Mucosa of descending colon (tissue), 3 donors: Measurements from ENCODE around the gene PLET1. TPM values are rescaled to one million over a fixed set of nuclear protein-coding genes. Genes with fewer than 3 reads are reported as not detected.

Source experiments
- ATAC-seq: fragments of 200-7000 bp; cut with Tn5 transposase; one replicate; pipeline ENCODE4 v1.9.1; 2020; ENCODE audit warnings: mild to moderate bottlenecking, moderate library complexity
- DNase-seq, 3 donors: peaks; one replicate each; pipeline ENCODE4 v3.0.0-alpha.2; 2020
- H3K36me3 ChIP-seq: fragments of 200-600 bp; one replicate; pipeline ENCODE4 v1.8.0; 2021; ENCODE audit warnings: low read depth, mild to moderate bottlenecking
- H3K4me1 ChIP-seq: fragments of 200-600 bp; one replicate; pipeline ENCODE4 v1.8.0; 2021; ENCODE audit warnings: low read depth, mild to moderate bottlenecking
- H3K4me3 ChIP-seq: fragments of 200-600 bp; one replicate; pipeline ENCODE4 v1.8.0; 2021; ENCODE audit warnings: mild to moderate bottlenecking
- H3K9me3 ChIP-seq: fragments of 200-600 bp; one replicate; pipeline ENCODE4 v1.8.0; 2021; ENCODE audit warnings: mild to moderate bottlenecking
- intact Hi-C, 2 donors: fragments of 100-400 bp; cut with DNase I in 1 of 2; cut with micrococcal nuclease in 1 of 2; formaldehyde crosslinking; loops; one replicate each; pipeline versions ENCODE4 v1.11.0 to v1.11.1; 2022; cut with DNase I, micrococcal nuclease
- total RNA-seq, 3 donors: library from RNA; stranded (reverse); fragmentation: NEBNext Ultra II Directional in 2 of 3; extraction: Animal tissue kit (Norgen Biotek cat#: 25700) in 2 of 3; gene quantifications; one replicate each; pipeline versions ENCODE4 v1.2.1 to v1.2.4, GENCODE V29; 2021 to 2023
- TF ChIP-seq, protein P1 (sequence below): fragments of 200-600 bp; IDR thresholded peaks from one replicate; pipeline ENCODE4 v1.8.0; 2022; ENCODE audit warnings: antibody characterized with exemption, mild to moderate bottlenecking
- donor health status: DM: no; HTN: no; CAD: no; lungs with moderate emphysema.
- donor health status: DM: no; HTN: no; CAD: no.
- donor health status: DM: no; HTN: yes; CAD: no.

PLET1 gene
- total RNA-seq, 3 donors from 2014 or later, result not detected

DNA sequence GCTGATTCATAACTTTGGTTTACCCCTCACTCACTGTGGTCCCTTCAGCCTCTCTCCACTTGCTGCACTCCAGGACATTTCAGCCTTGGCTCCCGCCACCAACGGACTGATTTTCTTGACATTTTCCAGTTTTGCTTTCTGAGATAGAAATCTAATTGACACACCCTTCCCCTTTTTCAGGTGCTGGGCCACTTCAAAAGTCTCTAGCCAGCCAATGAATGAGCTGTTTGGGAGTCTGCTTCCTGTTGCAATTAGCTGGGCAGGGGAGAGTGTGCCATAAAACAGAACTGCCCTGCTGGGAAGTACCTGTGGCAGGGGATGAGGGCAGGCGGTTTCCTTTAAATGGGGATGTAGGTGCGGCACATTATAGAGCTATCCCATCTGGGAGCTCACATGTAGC, 21.1 kb upstream of the PLET1 start:
- H3K9me3 ChIP-seq, result no peaks in the 10 kb centered on the region
- DNase-seq (peak in 2 of 3 donors; percentile 36 to 40), ATAC-seq (peak; percentile 80)
- TF ChIP-seq, protein P1, sequence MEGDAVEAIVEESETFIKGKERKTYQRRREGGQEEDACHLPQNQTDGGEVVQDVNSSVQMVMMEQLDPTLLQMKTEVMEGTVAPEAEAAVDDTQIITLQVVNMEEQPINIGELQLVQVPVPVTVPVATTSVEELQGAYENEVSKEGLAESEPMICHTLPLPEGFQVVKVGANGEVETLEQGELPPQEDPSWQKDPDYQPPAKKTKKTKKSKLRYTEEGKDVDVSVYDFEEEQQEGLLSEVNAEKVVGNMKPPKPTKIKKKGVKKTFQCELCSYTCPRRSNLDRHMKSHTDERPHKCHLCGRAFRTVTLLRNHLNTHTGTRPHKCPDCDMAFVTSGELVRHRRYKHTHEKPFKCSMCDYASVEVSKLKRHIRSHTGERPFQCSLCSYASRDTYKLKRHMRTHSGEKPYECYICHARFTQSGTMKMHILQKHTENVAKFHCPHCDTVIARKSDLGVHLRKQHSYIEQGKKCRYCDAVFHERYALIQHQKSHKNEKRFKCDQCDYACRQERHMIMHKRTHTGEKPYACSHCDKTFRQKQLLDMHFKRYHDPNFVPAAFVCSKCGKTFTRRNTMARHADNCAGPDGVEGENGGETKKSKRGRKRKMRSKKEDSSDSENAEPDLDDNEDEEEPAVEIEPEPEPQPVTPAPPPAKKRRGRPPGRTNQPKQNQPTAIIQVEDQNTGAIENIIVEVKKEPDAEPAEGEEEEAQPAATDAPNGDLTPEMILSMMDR, result no peak
- intact Hi-C loops, result loop anchor here (2.0 to 5.0 kb wide), 2 partner anchors 63 to 64 kb away; no protein-coding TSS in a partner anchor
- no peaks in the 10 kb centered on the region for H3K36me3 ChIP-seq
- peaks cover 6% of the 10 kb centered on the region for H3K4me1 ChIP-seq
- no peak overlapping the region for H3K4me3 ChIP-seq

GRCh38 chr11:112280268-112281126, 19.8 kb upstream of the PLET1 start:
- H3K4me1 ChIP-seq, result peaks cover 6% of the 10 kb centered on the region
- H3K9me3 ChIP-seq, result no peaks in the 10 kb centered on the region
- intact Hi-C loops, result loop anchor here (2.0 to 5.0 kb wide), 2 partner anchors 62 to 63 kb away; no protein-coding TSS in a partner anchor
- ATAC-seq (peak; percentile 88), DNase-seq (peak in 2 of 3 donors; percentile 54 to 82)
- no peaks in the 10 kb centered on the region for H3K36me3 ChIP-seq
- TF ChIP-seq, protein P1, result peak; percentile 58
- H3K4me3 ChIP-seq, result no peak overlapping the region

- Histone ChIP-seq H3K4me3 (no peak overlapping the region), H3K9me3 (no peaks in the 10 kb centered on the region), H3K4me1 (peaks cover 6% of the 10 kb centered on the region), H3K36me3 (no peaks in the 10 kb centered on the region)
- TF ChIP-seq, protein P1, result peak; percentile 75
- DNase-seq (peak; percentile 66 to 81 (median 79)), ATAC-seq (peak; percentile 74)
- intact Hi-C loops, result loop anchor here (2.0 to 5.0 kb wide), 2 partner anchors 61 to 63 kb away; no protein-coding TSS in a partner anchor
These were observed 19.2 kb upstream of the PLET1 start for GRCh38 chr11:112279901-112280267.

- Histone ChIP-seq H3K36me3 (no peaks in the 10 kb centered on the region), H3K4me1 (peaks cover 6% of the 10 kb centered on the region), H3K9me3 (no peaks in the 10 kb centered on the region), H3K4me3 (no peak overlapping the region)
- no peak for DNase-seq
- TF ChIP-seq, protein P1, result no peak
- intact Hi-C loops, result no loop called here
- no peak for ATAC-seq
These were observed 18.1 kb upstream of the PLET1 start for GRCh38 chr11:112278803-112279202.

GRCh38 chr11:112277941-112278340, 17.3 kb upstream of the PLET1 start:
- Histone ChIP-seq H3K36me3 (no peaks in the 10 kb centered on the region), H3K9me3 (no peaks in the 10 kb centered on the region), H3K4me1 (peaks cover 6% of the 10 kb centered on the region), H3K4me3 (no peak overlapping the region)
- TF ChIP-seq, protein P1, result no peak
- ATAC-seq (no peak), DNase-seq (no peak)
- intact Hi-C loops, result no loop called here
